GM19372 (cell line): ENCODE results near the gene BAHD1.
"Not testable (repeated sequence)": the region's sequence is repeated elsewhere in the genome, so short reads cannot be mapped to it uniquely, and the experiment has no call there.

Experiments used
- ATAC-seq: cut with Tn5 transposase; IDR thresholded peaks from one replicate; pipeline ENCODE4 v1.9.1; 2021; ENCODE audit warnings: mild to moderate bottlenecking, low read depth, moderate library complexity; ENCODE audit not compliant: unreplicated experiment

The BAHD1 gene

GRCh38 chr15:40443255-40443654 is 2.5 kb downstream of the BAHD1 start:
- ATAC-seq: no peak

- no peak for ATAC-seq
These were observed 3.1 kb downstream of the BAHD1 start for GRCh38 chr15:40443846-40444245.

- ATAC-seq: no peak
These were observed 4.0 kb downstream of the BAHD1 start for GRCh38 chr15:40444736-40445135.

GRCh38 chr15:40445421-40445922 is 4.7 kb downstream of the BAHD1 start:
- no peak for ATAC-seq

GRCh38 chr15:40446144-40446543 is 5.4 kb downstream of the BAHD1 start:
- ATAC-seq: no peak

GRCh38 chr15:40448354-40448753 is 7.6 kb downstream of the BAHD1 start:
- no peak for ATAC-seq

- ATAC-seq: no peak
These were observed 8.5 kb downstream of the BAHD1 start for GRCh38 chr15:40449275-40449674.

- ATAC-seq: no peak
These were observed 9.3 kb downstream of the BAHD1 start for GRCh38 chr15:40450047-40450446.

GRCh38 chr15:40451527-40452158 is 10.9 kb downstream of the BAHD1 start:
- ATAC-seq: no peak

- no peak for ATAC-seq
These were observed 11.7 kb downstream of the BAHD1 start for GRCh38 chr15:40452296-40453090.

- ATAC-seq: not testable (repeated sequence)
These were observed 13.2 kb downstream of the BAHD1 start for GRCh38 chr15:40453941-40454340.

GRCh38 chr15:40454904-40455391 is 14.2 kb downstream of the BAHD1 start:
- no peak for ATAC-seq

GRCh38 chr15:40456299-40456712 is 15.6 kb downstream of the BAHD1 start:
- no peak for ATAC-seq

- no peak for ATAC-seq
These were observed 16.0 kb downstream of the BAHD1 start for GRCh38 chr15:40456738-40457137.

- ATAC-seq: no peak
These were observed 18.0 kb downstream of the BAHD1 start for GRCh38 chr15:40458495-40459371.

- no peak for ATAC-seq
These were observed 18.8 kb downstream of the BAHD1 start for GRCh38 chr15:40459391-40460015.

- no peak for ATAC-seq
These were observed 19.7 kb downstream of the BAHD1 start for GRCh38 chr15:40460404-40460803.

- ATAC-seq: no peak
These were observed 21.2 kb downstream of the BAHD1 start for GRCh38 chr15:40461958-40462357.

GRCh38 chr15:40463279-40463678 is 22.5 kb downstream of the BAHD1 start:
- ATAC-seq: no peak

- no peak for ATAC-seq
These were observed 23.3 kb downstream of the BAHD1 start for GRCh38 chr15:40463886-40464545.
